Measurements from ENCODE around the gene ADAMTS16. TPM values are rescaled to one million over a fixed set of nuclear protein-coding genes. Genes with fewer than 3 reads are reported as not detected.
A peak's percentile ranks its signal among the peaks of the same experiment; 100 is the strongest.

ADAMTS16 gene
- polyA plus RNA-seq, 12 donors, result 3.9 to 11.1 (median 8.1) TPM; not detected in 1

DNA sequence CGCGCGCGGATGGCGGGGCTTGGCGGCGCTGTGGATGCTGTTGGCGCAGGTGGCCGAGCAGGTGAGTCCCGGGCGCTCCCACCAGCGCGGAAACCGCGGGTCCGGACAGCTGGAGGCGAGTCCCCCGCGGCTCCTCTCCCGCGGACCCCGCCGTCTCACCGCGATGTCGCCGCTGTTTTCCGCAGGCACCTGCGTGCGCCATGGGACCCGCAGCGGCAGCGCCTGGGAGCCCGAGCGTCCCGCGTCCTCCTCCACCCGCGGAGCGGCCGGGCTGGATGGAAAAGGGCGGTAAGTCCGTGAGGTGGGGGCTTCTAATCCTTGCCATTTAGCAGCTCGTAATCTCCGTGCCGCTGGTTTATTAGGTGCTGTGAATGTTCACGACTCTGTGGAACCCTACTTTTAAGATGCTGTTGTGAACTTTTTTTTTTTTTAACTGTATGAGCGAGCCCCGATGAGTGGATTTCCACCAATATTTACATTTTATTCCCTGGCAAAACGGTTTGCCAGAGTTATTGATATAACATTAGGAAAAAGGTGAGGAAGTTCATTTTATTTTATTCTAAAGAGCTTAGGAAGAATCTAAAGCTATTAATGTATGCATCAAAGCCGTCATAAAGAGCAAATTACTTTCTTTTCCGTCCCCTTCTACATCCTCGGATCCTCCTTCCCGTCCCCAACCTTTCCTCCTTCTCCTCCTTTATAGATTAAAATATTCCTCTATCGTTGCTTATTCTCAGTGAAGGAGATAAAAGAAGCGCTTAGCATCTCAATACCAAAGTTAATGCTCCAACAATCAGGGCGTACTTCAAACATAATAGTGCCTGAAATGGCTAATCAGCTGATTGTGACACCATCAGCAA lies 579 bp downstream of the ADAMTS16 start:
- no peak for DNase-seq

- no peak for DNase-seq
Observed at GRCh38 chr5:5141339-5141599, 1.1 kb downstream of the ADAMTS16 start.

DNA sequence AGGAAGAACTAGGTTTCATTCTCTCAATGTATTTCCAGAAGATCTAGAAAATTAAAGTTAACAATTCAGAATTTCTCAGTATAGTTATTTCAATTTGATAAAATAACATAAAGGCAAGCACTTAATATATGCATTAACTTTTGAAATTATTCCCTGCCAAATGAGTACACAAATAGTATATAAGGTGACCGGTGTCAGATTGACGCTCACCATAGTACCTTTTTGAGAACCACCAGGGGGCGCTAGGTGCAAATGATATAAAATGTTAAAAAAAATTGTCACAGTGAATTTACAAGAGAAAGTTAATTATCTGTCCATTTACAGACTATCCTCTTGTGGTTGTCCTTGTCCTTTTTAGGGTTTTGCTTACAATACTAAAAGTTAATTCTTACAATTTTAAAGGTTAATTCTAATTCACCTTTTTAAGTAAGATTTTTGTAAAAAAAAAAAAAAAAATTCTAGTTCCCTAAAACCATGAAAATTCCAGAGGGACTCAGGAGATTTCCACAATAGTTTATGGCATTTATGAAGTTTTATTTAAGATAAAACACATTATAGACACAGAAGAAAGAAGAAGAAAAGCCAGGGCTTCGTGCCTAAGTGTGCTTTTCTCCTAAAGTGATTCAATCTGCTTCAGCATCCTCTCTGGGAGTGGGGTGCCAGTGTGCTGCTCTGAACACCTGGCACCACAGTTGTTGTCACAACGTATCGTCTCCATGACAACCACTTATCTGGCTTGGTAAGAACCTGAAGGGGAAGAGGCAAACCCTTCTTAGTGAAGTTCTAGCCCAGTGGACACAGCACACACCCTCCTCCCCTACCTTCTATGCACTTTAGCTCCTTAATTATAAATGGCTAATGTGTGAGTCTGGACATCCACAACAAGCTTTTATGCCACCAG lies 1.7 kb downstream of the ADAMTS16 start:
- DNase-seq, result peak; percentile 70

DNA sequence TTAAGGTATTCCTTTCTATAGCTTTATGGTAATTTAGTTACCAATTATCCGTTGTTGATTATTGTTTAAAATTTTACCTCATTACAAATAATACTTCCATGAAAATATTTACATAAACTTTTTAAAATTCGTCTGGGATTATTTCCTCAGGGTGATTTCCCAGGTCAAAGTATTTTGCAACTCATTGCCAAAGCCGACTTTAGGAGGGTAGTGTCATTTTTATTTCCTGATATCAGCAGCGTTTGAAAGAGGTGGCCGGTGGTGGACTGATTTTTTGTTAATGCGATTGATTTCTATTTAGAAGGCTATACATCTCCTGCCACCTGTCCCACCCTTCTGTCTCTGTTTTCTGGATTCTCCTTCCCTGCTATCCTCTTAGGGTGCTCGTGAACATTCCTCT lies 4.3 kb downstream of the ADAMTS16 start:
- DNase-seq, result no peak

DNA sequence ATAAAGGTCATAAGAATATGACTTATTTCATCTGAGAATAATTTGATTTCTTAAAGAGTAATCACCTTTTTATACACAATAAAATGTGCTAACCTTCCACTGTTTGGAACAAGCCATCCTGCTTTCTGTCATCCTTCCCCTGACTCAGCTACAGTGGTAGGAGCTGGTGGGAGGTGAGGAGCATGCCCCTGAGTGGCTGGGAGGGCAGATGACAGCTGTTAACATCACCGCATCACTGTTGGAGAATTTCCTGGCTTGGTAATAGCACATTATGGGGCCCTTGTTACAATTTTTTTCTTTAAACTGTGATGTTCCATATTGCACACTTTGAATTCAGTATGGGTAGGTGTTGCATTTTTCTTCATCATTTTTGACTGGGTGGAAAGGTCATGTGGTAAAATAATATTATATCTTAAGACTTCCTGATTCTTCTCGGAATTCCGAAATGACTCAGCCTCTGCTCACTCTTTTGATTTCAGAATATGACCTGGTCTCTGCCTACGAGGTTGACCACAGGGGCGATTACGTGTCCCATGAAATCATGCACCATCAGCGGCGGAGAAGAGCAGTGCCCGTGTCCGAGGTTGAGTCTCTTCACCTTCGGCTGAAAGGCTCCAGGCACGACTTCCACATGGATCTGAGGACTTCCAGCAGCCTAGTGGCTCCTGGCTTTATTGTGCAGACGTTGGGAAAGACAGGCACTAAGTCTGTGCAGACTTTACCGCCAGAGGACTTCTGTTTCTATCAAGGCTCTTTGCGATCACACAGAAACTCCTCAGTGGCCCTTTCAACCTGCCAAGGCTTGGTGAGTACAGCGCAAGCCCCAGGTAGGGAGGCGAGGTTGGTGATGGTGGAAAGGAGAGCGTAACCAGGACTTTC lies 5.8 kb downstream of the ADAMTS16 start:
- no peak for DNase-seq

DNA sequence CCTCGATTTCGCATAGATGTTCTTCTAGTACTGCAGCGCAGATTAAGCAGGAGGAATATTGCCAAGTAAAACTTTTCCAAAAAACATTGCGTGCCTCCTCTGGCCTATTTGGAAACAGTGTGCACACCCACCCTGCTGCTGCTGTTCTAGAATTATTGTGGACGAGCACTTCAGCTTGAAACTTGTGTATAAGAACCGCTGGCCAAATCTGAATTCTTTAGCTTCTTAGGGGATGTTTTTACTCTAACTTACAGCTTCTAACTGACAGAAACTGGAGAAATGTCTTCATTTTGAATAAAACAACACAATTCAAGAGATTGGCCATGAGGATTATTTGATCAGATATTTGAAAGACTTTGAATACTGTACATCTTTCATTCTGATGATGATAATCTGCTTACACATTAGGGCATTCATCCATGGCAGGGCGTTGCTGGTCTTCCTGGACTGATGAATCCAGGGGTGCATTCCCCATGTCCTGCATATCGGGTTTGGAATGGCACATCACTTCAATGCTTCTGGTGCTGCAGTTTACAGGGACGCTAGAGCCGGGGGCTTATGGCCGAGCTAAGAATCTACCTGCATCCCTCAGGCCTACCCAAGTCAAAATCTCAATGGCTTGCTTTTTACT lies 6.5 kb downstream of the ADAMTS16 start:
- DNase-seq, result no peak

DNA sequence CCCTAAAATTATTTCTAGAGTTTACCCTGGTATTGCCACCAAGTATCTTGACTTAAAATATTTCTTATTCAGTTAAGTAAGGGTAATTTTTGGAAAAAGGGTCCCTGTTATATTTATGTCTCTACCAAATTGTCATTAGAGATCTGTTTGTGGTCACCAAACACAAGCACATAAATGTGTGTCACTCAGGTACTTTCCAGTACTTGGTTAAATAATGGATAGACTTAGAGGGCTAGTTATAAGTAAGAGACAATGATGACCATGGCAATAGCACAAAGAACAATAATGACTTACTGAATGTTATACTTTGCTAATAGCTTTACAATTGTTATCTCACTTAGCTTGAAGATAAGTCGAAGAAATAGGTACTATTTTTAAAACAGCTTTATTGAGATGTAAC lies 9.0 kb downstream of the ADAMTS16 start:
- DNase-seq, result no peak

DNA sequence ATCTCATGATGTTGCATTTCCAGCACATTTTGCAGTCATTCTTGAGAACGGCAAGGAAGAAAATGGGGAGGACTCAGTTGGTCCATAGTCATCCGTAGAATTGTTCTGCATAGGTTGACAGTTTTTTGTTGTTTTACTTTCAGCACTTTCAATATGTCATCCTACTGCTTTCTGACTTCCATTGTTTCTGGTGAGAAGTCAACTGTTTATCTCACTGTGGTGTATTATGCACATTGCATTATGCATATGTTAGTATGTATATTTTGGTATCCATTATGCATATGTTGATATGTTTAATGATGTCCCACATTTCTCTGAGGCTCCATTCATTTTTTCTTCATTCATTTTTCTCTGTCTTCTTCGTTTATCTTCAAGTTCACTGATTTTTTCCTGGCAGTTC lies 10.5 kb downstream of the ADAMTS16 start:
- no peak for DNase-seq

- DNase-seq, result no peak
Observed at GRCh38 chr5:5154733-5155132, 14.6 kb downstream of the ADAMTS16 start.

DNA sequence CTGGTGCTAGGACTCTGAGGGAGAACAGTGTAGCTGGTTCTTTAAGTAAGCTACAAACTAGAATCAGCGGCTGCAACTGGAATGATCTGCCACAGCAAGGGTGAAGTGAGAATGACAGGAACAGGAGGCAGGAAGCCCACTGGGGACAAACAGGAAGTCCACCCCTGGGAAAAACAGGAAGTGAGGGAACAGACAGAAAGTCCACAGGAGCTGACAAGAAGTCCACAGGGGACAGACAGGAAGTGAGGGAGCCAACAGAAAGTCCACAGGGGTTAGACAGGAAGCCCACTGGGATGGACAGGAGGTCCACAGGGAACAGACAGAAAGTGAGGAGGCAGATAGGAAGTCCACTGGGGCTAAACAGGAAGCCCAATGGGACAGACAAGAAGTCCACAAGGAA lies 15.5 kb downstream of the ADAMTS16 start:
- no peak for DNase-seq

DNA sequence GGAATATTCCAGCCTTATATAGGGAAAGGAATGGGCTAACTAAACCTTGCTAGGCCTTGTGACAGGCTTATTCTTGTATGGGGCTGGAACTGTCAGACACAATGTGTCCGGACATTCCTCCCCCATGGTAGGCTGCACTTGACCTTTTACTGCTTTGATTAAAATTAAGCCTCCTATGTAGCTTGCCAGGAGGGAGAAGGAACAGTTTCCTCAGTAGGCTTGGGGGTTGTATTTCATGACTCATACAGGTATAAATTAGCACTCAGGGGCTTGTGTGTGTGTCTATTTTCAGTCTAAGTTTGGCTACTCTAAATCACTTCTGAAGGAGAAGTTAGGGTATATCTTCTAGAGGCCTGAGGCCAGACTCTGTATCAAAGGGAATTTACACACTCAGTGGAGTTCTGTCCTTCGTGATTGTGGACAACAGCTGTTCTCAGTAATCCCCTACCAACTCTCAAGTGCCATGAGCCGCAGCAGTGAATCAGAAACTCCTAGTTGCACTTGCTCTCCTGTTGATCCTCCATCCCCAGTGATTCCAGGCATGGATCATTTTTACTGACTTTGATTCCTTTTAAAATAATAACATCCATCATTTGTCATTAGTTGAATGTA lies 16.4 kb downstream of the ADAMTS16 start:
- no peak for DNase-seq

- DNase-seq, result no peak
Observed at GRCh38 chr5:5158472-5158895, 18.4 kb downstream of the ADAMTS16 start.

DNA sequence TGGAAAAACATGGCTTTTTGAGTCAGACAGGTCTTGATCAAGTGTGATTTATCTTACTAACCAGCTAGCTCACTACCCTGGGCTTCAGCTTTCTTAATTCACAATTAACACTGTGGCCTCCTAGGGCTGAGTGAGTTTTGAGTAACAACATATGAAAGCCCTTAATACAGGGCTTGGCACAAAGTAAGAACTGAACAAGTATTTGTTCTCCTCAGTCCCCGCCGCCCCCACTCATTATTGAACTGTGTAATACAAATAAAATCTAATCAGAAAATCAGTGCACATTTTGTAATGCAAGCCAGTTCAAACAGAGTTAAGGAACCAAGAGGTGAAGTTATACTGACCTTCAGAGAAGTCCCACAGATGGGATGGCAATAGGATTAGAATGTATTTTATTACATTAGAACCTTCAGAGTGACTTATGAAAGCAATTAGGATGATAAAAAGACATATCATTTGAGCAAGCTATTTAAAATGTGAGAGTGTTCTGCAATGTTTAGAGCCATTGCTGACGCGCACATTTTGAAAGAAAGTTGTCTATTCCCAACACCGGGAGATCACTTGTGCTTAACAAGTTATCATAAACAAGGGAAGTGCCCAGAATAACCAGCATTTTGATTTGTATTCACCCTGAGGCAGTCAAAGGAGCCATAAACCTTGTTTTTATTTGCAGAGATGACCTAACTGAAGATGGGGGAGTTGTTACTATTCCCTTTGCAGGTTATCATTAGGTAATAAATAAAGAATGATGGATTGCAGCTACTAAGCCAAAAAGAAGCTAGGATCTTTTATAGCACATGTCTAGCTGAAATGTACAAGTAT lies 19.4 kb downstream of the ADAMTS16 start:
- DNase-seq, result no peak

GRCh38 chr5:5164163-5164562 lies 24.0 kb downstream of the ADAMTS16 start:
- no peak for DNase-seq

- DNase-seq, result no peak
Observed at GRCh38 chr5:5165541-5166002, 25.4 kb downstream of the ADAMTS16 start.

DNA sequence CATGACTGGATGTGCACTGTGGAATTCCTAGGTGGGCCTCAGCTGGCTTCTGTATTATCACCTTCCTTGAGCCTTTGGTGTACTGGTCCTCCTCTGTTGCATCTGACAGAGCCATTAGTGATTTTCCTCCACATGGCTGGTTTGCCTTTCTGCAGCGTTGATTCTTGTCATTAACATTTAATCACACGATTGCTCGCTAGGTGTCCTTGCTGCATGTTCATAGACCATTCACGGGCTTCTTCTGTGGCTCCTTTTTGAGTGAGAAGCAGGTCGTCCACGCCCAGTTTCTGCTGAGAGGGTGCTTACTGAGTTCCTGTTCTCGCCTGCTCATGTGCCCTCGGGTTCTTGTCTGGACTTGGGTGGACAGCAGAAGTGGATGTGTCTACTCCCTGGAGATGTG lies 29.3 kb downstream of the ADAMTS16 start:
- DNase-seq, result no peak

GRCh38 chr5:5178136-5178535 lies 38.0 kb downstream of the ADAMTS16 start:
- no peak for DNase-seq

GRCh38 chr5:5178580-5178979 lies 38.5 kb downstream of the ADAMTS16 start:
- DNase-seq, result no peak

- DNase-seq, result no peak
Observed at GRCh38 chr5:5179079-5179478, 38.9 kb downstream of the ADAMTS16 start.

- DNase-seq, result no peak
Observed at GRCh38 chr5:5179597-5179996, 39.5 kb downstream of the ADAMTS16 start.
